Psoas muscle (tissue), 8 donors: ENCODE data around the gene VMAC. TPM values are rescaled to one million over a fixed set of nuclear protein-coding genes. Genes with fewer than 3 reads are reported as not detected.

Source experiments
- ATAC-seq, 4 donors: fragments of 200-7000 bp; cut with Tn5 transposase; one replicate each; pipeline ENCODE4 v1.9.1; 2020; ENCODE audit warnings: moderate library complexity in 3 of 4, mild to moderate bottlenecking in 2 of 4
- DNase-seq, 2 donors: peaks; one replicate each; pipeline ENCODE4 v3.0.0-alpha.2; 2020
- H3K27ac ChIP-seq: fragments of 200-600 bp; one replicate; pipeline ENCODE4 v1.8.0; 2022
- H3K27me3 ChIP-seq, 3 donors: fragments of 200-600 bp in 1 of 3; one replicate each; pipeline versions ENCODE4 v1.6.1 to v1.8.0; 2013 to 2022; ENCODE audit warnings: low read length in 2 of 3, mild to moderate bottlenecking in 2 of 3, moderate library complexity in 1 of 3; ENCODE audit not compliant: insufficient read depth in 3 of 3
- H3K36me3 ChIP-seq, 2 donors: fragments of 200-600 bp in 1 of 2; one replicate each; pipeline versions ENCODE4 v1.6.1 to v1.8.0; 2013 to 2022; ENCODE audit warnings: low read depth in 1 of 2, mild to moderate bottlenecking in 1 of 2, moderate library complexity in 1 of 2; ENCODE audit not compliant: insufficient read depth in 1 of 2
- H3K4me1 ChIP-seq: fragments of 200-600 bp; one replicate; pipeline ENCODE4 v1.8.0; 2022
- H3K4me3 ChIP-seq: fragments of 200-600 bp; one replicate; pipeline ENCODE4 v1.8.0; 2022; ENCODE audit warnings: mild to moderate bottlenecking
- H3K9me3 ChIP-seq: fragments of 200-600 bp; one replicate; pipeline ENCODE4 v1.8.0; 2022
- CTCF ChIP-seq: fragments of 200-600 bp; IDR thresholded peaks from one replicate; pipeline ENCODE4 v1.8.0; 2022; ENCODE audit warnings: antibody characterized with exemption
- WGBS, 3 donors: extraction: QIAGEN DNeasy Blood & Tissue Kit; methylation state at CpG; one replicate each; pipeline versions ENCODE4 v1.1.6 to v1.1.7; 2013; 5-methylcytosine and 5-hydroxymethylcytosine counted together
- intact Hi-C, 2 donors: fragments of 100-400 bp; cut with DNase I; formaldehyde crosslinking; loops; one replicate each; pipeline versions ENCODE4 v1.11.0 to v1.14.2; 2022
- polyA plus RNA-seq, 3 donors: library from polyadenylated mRNA; stranded (reverse); fragments of 200-250 nt; gene quantifications; one replicate each; pipeline ENCODE4 v1.2.3, GENCODE V29; 2013
- total RNA-seq, 4 donors: library from RNA; stranded (reverse); fragmentation: NEBNext Ultra II Directional in 2 of 4; extraction: Animal tissue kit (Norgen Biotek cat#: 25700) in 2 of 4; gene quantifications; one replicate each; pipeline versions ENCODE4 v1.2.1 to v1.2.4, GENCODE V29; 2021 to 2023
- donor health status: healthy with polysubstance abuse.
- donor health status: DM: no; HTN: no; CAD: no; lungs with moderate emphysema.
- donor health status: Bipolar disorder and iron deficiency.
- donor health status: healthy.
- donor health status: DM: yes; HTN: yes; CAD: no.
- donor health status: DM: no; HTN: no; CAD: no.
- donor health status: DM: no; HTN: no; CAD: no.
- donor health status: DM: yes; HTN: yes; CAD: no.

The VMAC gene
- total and polyA plus RNA-seq, 7 donors = 0.73 to 3.0 (median 0.89) TPM

- no peak overlapping the region for H3K4me3 ChIP-seq
- no peak overlapping the region for H3K27ac ChIP-seq
- intact Hi-C loops = no loop called here
- ATAC-seq = no peak
- peaks cover 0 to 84% of the 10 kb centered on the region in 2 donors for H3K36me3 ChIP-seq
- TF ChIP-seq CTCF = no peak
- no peaks in the 10 kb centered on the region for H3K27me3 ChIP-seq
- H3K4me1 ChIP-seq = peaks cover 4% of the 10 kb centered on the region
- H3K9me3 ChIP-seq = no peaks in the 10 kb centered on the region
- WGBS, 3 donors = 94 to 97% (median 94%) methylated on average over 18 of the region's 18 CpGs
- no peak for DNase-seq
Observed at GRCh38 chr19:5932146-5932545, 27.5 kb downstream of the VMAC start.

- Histone ChIP-seq H3K36me3 (peaks cover 0 to 83% of the 10 kb centered on the region in 2 donors), H3K4me3 (no peak overlapping the region), H3K4me1 (peaks cover 4% of the 10 kb centered on the region), H3K27me3 (no peaks in the 10 kb centered on the region), H3K27ac (no peak overlapping the region), H3K9me3 (no peaks in the 10 kb centered on the region)
- intact Hi-C loops = no loop called here
- no peak for DNase-seq
- TF ChIP-seq CTCF = no peak
- ATAC-seq = no peak
- WGBS, 3 donors = 91 to 94% (median 92%) methylated on average over 21 of the region's 21 CpGs
Observed at GRCh38 chr19:5932609-5933262, 28.1 kb downstream of the VMAC start.

GRCh38 chr19:5933391-5934068, 28.9 kb downstream of the VMAC start:
- no peaks in the 10 kb centered on the region for H3K27me3 ChIP-seq
- no peaks in the 10 kb centered on the region for H3K9me3 ChIP-seq
- peaks cover 0 to 75% of the 10 kb centered on the region in 2 donors for H3K36me3 ChIP-seq
- peaks cover 4% of the 10 kb centered on the region for H3K4me1 ChIP-seq
- TF ChIP-seq CTCF = no peak
- H3K27ac ChIP-seq = no peak overlapping the region
- intact Hi-C loops = no loop called here
- no peak overlapping the region for H3K4me3 ChIP-seq
- DNase-seq (no peak), ATAC-seq (no peak)
- WGBS, 3 donors = 80 to 87% (median 80%) methylated on average over 20 of the region's 20 CpGs

- DNase-seq (no peak), ATAC-seq (no peak)
- peaks cover 0 to 70% of the 10 kb centered on the region in 2 donors for H3K36me3 ChIP-seq
- no peaks in the 10 kb centered on the region for H3K9me3 ChIP-seq
- H3K4me1 ChIP-seq = peaks cover 4% of the 10 kb centered on the region
- no peak overlapping the region for H3K4me3 ChIP-seq
- H3K27me3 ChIP-seq = no peaks in the 10 kb centered on the region
- 69 to 88% (median 78%) methylated on average over 5 of the region's 5 CpGs for WGBS, 3 donors
- no peak overlapping the region for H3K27ac ChIP-seq
- TF ChIP-seq CTCF = no peak
- intact Hi-C loops = no loop called here
Observed at GRCh38 chr19:5934069-5934401, 29.4 kb downstream of the VMAC start.
